ENCODE results near the gene CT45A8. TPM values are rescaled to one million over a fixed set of nuclear protein-coding genes. Genes with fewer than 3 reads are reported as not detected.
"Not testable (repeated sequence)": the region's sequence is repeated elsewhere in the genome, so short reads cannot be mapped to it uniquely, and the experiment has no call there.

CT45A8 gene, protein sequence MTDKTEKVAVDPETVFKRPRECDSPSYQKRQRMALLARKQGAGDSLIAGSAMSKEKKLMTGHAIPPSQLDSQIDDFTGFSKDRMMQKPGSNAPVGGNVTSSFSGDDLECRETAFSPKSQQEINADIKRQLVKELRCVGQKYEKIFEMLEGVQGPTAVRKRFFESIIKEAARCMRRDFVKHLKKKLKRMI
- total RNA-seq (not detected), polyA plus RNA-seq (ENCODE audit: insufficient read length in 2 of 2) (not detected)
- long read RNA-seq, donor 1, result 0 reads
- long read RNA-seq, donor 2, result 0 reads
- long read RNA-seq, donor 3, result 0 reads
- long read RNA-seq, donor 4, partial matches to known transcripts, result 0 of 3 reads
- long read RNA-seq, donor 4, other reads (novel, unspliced or antisense), result 0 of 3 reads

GRCh38 chrX:135854438-135854837, at the start of gene CT45A8:
TSS of gene CT45A8 (minus strand) at chrX:135854538. CDS start at chrX:135850783, 3,755 bp downstream.
- WGBS (ENCODE audit: insufficient coverage), result no CpG with 5 or more reads among the region's 17 CpGs
- not testable (repeated sequence) for DNase-seq (ENCODE audit: low read depth in 4 of 6, low spot score in 6 of 6)

GRCh38 chrX:135893294-135893817, 39.0 kb upstream of the CT45A8 start, which contains the start of the genes CT45A10 and SAGE1:
TSS of gene CT45A10 (minus strand) at chrX:135893444. CDS start at chrX:135885344, 8,100 bp downstream.
TSS of gene SAGE1 (plus strand) at chrX:135893716. CDS start at chrX:135896243, 2,527 bp downstream.
- Histone ChIP-seq H3K4me3 (ENCODE audit: low read depth, low read length) (no peak within 1 kb of the TSS), H3K36me3 (ENCODE audit: control insufficient read depth, insufficient read depth, low read length) (no peaks in the 10 kb centered on the region), H3K27me3 (ENCODE audit: control insufficient read depth, insufficient read depth, low read length) (no peaks in the 10 kb centered on the region), H3K4me1 (ENCODE audit: control insufficient read depth, insufficient read depth, low read length) (no peaks in the 10 kb centered on the region), H3K27ac (ENCODE audit: low read depth, low read length) (no peak within 1 kb of the TSS), H3K9me3 (ENCODE audit: control insufficient read depth, insufficient read depth, low read length) (peaks cover 3% of the 10 kb centered on the region)
- DNase-seq (ENCODE audit: low read depth in 4 of 6, low spot score in 6 of 6), result no peak
- 78% methylated on average over 20 of the region's 22 CpGs for WGBS (ENCODE audit: insufficient coverage)

More at GRCh38 chrX:135854438-135854837, at the start of gene CT45A8:
- H3K4me3 ChIP-seq (ENCODE audit: low read depth, low read length); H3K27ac ChIP-seq (ENCODE audit: low read depth, low read length); H3K9me3 ChIP-seq (ENCODE audit: control insufficient read depth, insufficient read depth, low read length); H3K27me3 ChIP-seq (ENCODE audit: control insufficient read depth, insufficient read depth, low read length); H3K4me1 ChIP-seq (ENCODE audit: control insufficient read depth, insufficient read depth, low read length); H3K36me3 ChIP-seq (ENCODE audit: control insufficient read depth, insufficient read depth, low read length): not testable (repeated sequence)

- H3K36me3 ChIP-seq (ENCODE audit: control insufficient read depth, insufficient read depth, low read length), result no peaks in the 10 kb centered on the region
- no peaks in the 10 kb centered on the region for H3K4me1 ChIP-seq (ENCODE audit: control insufficient read depth, insufficient read depth, low read length)
- H3K9me3 ChIP-seq (ENCODE audit: control insufficient read depth, insufficient read depth, low read length), result peaks cover 3% of the 10 kb centered on the region
- DNase-seq (ENCODE audit: low read depth in 4 of 6, low spot score in 6 of 6), result no peak
- WGBS (ENCODE audit: insufficient coverage), result 92% methylated on average over 9 of the region's 11 CpGs
- no peak overlapping the region for H3K4me3 ChIP-seq (ENCODE audit: low read depth, low read length)
- no peak overlapping the region for H3K27ac ChIP-seq (ENCODE audit: low read depth, low read length)
- no peaks in the 10 kb centered on the region for H3K27me3 ChIP-seq (ENCODE audit: control insufficient read depth, insufficient read depth, low read length)
Observed at GRCh38 chrX:135892781-135893180, 38.4 kb upstream of the CT45A8 start.

- H3K4me3 ChIP-seq (ENCODE audit: low read depth, low read length), result no peak overlapping the region
- WGBS (ENCODE audit: insufficient coverage), result 85% methylated on average over 14 of the region's 14 CpGs
- no peaks in the 10 kb centered on the region for H3K36me3 ChIP-seq (ENCODE audit: control insufficient read depth, insufficient read depth, low read length)
- H3K4me1 ChIP-seq (ENCODE audit: control insufficient read depth, insufficient read depth, low read length), result no peaks in the 10 kb centered on the region
- peaks cover 3% of the 10 kb centered on the region for H3K9me3 ChIP-seq (ENCODE audit: control insufficient read depth, insufficient read depth, low read length)
- no peak overlapping the region for H3K27ac ChIP-seq (ENCODE audit: low read depth, low read length)
- no peaks in the 10 kb centered on the region for H3K27me3 ChIP-seq (ENCODE audit: control insufficient read depth, insufficient read depth, low read length)
- DNase-seq (ENCODE audit: low read depth in 4 of 6, low spot score in 6 of 6), result no peak
Observed at GRCh38 chrX:135890087-135890585, 35.8 kb upstream of the CT45A8 start.

DNA sequence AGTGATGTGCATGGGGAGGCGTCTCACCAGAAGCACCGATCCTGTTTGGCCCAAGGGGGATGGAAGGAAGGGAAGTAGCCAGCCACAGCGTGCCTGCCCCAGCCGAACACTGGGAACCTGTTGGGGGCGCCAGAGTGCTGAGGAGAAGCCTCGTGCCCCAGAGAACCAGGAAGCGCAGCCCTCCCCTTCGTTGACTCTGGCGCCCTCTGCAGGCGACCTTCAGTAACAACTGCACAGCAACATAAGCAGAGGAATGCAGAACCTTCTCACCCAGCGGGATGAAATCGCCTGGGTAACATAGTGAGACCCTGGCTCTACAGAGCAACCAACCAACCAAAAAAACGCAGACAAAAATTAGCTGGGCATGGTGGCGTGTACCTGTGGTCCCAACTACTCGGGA, 34.6 kb upstream of the CT45A8 start:
- not testable (repeated sequence) for H3K9me3 ChIP-seq (ENCODE audit: control insufficient read depth, insufficient read depth, low read length); DNase-seq (ENCODE audit: low read depth in 4 of 6, low spot score in 6 of 6); H3K36me3 ChIP-seq (ENCODE audit: control insufficient read depth, insufficient read depth, low read length); H3K27ac ChIP-seq (ENCODE audit: low read depth, low read length); H3K27me3 ChIP-seq (ENCODE audit: control insufficient read depth, insufficient read depth, low read length); H3K4me1 ChIP-seq (ENCODE audit: control insufficient read depth, insufficient read depth, low read length); H3K4me3 ChIP-seq (ENCODE audit: low read depth, low read length)
- WGBS (ENCODE audit: insufficient coverage), result 55% methylated on average over 7 of the region's 15 CpGs

DNA sequence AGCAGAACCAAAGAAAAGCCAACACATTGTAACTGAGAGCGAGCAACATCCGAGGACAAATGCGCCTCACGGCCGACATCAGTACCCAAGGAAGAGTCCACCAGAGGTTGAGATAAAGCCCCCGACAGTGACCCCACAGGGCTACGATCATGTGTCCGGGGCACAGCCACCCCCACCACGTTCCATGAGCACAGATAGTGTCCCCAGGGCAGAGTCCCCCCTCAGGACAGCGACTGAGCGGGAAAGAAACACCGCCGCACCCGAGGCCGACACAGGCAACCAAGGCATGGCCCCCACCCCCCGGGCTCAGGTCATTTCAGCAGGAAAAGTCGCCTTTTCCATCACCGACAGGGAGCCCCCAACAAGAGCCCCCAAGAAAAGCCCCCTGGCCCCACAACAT, 33.9 kb upstream of the CT45A8 start:
- DNase-seq (ENCODE audit: low read depth in 4 of 6, low spot score in 6 of 6); H3K9me3 ChIP-seq (ENCODE audit: control insufficient read depth, insufficient read depth, low read length); H3K36me3 ChIP-seq (ENCODE audit: control insufficient read depth, insufficient read depth, low read length); H3K27me3 ChIP-seq (ENCODE audit: control insufficient read depth, insufficient read depth, low read length); H3K4me1 ChIP-seq (ENCODE audit: control insufficient read depth, insufficient read depth, low read length); H3K27ac ChIP-seq (ENCODE audit: low read depth, low read length); H3K4me3 ChIP-seq (ENCODE audit: low read depth, low read length): not testable (repeated sequence)
- WGBS (ENCODE audit: insufficient coverage), result 88% methylated on average over 4 of the region's 18 CpGs

GRCh38 chrX:135882741-135883140, 28.4 kb upstream of the CT45A8 start:
- not testable (repeated sequence) for DNase-seq (ENCODE audit: low read depth in 4 of 6, low spot score in 6 of 6); H3K36me3 ChIP-seq (ENCODE audit: control insufficient read depth, insufficient read depth, low read length); H3K27ac ChIP-seq (ENCODE audit: low read depth, low read length); H3K27me3 ChIP-seq (ENCODE audit: control insufficient read depth, insufficient read depth, low read length); H3K4me3 ChIP-seq (ENCODE audit: low read depth, low read length); H3K4me1 ChIP-seq (ENCODE audit: control insufficient read depth, insufficient read depth, low read length); H3K9me3 ChIP-seq (ENCODE audit: control insufficient read depth, insufficient read depth, low read length)
- no CpG with 5 or more reads among the region's 5 CpGs for WGBS (ENCODE audit: insufficient coverage)

DNA sequence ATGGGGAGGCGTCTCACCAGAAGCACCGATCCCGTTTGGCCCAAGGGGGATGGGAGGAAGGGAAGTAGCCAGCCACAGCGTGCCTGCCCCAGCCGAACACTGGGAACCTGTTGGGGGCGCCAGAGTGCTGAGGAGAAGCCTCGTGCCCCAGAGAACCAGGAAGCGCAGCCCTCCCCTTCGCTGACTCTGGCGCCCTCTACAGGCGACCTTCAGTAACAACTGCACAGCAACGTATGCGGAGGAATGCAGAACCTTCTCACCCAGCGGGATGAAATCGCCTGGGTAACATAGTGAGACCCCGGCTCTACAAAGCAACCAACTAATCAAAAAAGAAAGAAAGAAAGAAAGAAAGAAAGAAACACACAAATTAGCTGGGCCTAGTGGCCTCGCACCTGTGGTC, 17.4 kb upstream of the CT45A8 start, which contains the start of gene CT45A9:
CT45A9 (minus strand) TSS at position 101 of the 400 bp plus-strand sequence. CDS start 3,751 bp downstream, outside the sequence.
- not testable (repeated sequence) for H3K4me1 ChIP-seq (ENCODE audit: control insufficient read depth, insufficient read depth, low read length)
- no CpG with 5 or more reads among the region's 17 CpGs for WGBS (ENCODE audit: insufficient coverage)

DNA sequence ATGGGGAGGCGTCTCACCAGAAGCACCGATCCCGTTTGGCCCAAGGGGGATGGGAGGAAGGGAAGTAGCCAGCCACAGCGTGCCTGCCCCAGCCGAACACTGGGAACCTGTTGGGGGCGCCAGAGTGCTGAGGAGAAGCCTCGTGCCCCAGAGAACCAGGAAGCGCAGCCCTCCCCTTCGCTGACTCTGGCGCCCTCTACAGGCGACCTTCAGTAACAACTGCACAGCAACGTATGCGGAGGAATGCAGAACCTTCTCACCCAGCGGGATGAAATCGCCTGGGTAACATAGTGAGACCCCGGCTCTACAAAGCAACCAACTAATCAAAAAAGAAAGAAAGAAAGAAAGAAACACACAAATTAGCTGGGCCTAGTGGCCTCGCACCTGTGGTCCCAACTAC, 17.2 kb downstream of the CT45A8 start, which contains the start of gene CT45A7:
CT45A7 (minus strand) TSS at position 101 of the 400 bp plus-strand sequence. CDS start 3,747 bp downstream, outside the sequence.
- not testable (repeated sequence) for DNase-seq (ENCODE audit: low read depth in 4 of 6, low spot score in 6 of 6); H3K36me3 ChIP-seq (ENCODE audit: control insufficient read depth, insufficient read depth, low read length)
- WGBS (ENCODE audit: insufficient coverage), result no CpG with 5 or more reads among the region's 17 CpGs

More for the DNA sequence above, 17.4 kb upstream of the CT45A8 start, which contains the start of gene CT45A9:
- H3K27me3 ChIP-seq (ENCODE audit: control insufficient read depth, insufficient read depth, low read length); DNase-seq (ENCODE audit: low read depth in 4 of 6, low spot score in 6 of 6); H3K4me3 ChIP-seq (ENCODE audit: low read depth, low read length); H3K27ac ChIP-seq (ENCODE audit: low read depth, low read length); H3K36me3 ChIP-seq (ENCODE audit: control insufficient read depth, insufficient read depth, low read length); H3K9me3 ChIP-seq (ENCODE audit: control insufficient read depth, insufficient read depth, low read length): not testable (repeated sequence)

More for the DNA sequence above, 17.2 kb downstream of the CT45A8 start, which contains the start of gene CT45A7:
- not testable (repeated sequence) for H3K4me3 ChIP-seq (ENCODE audit: low read depth, low read length); H3K27me3 ChIP-seq (ENCODE audit: control insufficient read depth, insufficient read depth, low read length); H3K27ac ChIP-seq (ENCODE audit: low read depth, low read length); H3K4me1 ChIP-seq (ENCODE audit: control insufficient read depth, insufficient read depth, low read length); H3K9me3 ChIP-seq (ENCODE audit: control insufficient read depth, insufficient read depth, low read length)

Measured in spinal cord (tissue), 10 donors.